Measurements from ENCODE around the gene PRSS23. TPM values are rescaled to one million over a fixed set of nuclear protein-coding genes. Genes with fewer than 3 reads are reported as not detected.

The PRSS23 gene
- total and polyA plus RNA-seq, 4 experiments from 2014 or later = 0.08 TPM; not detected in 3

DNA sequence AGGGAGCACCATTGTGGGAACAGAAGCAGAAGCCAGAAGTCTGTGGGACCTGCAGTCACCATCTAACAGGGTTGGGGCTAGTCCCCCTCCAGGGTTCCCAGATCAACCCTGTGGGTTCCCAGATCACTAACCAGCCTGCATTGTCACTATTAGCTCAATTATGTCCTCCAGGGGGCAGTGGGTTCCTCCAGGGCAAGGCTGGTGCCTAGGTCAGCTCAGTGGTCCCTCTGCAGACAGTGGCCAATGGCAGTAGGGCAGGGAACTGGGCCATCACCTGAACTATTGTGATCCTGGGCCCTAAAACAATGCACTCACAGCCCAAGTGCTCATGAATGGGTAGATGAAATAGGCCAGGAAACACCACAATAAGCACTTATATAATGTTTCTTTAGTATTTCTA, 18.8 kb upstream of the PRSS23 start:
- Mint-ChIP-seq H3K4me1 (no peaks in the 10 kb centered on the region), H3K27me3 (peaks cover 3 to 23% of the 10 kb centered on the region in 2 donors)

DNA sequence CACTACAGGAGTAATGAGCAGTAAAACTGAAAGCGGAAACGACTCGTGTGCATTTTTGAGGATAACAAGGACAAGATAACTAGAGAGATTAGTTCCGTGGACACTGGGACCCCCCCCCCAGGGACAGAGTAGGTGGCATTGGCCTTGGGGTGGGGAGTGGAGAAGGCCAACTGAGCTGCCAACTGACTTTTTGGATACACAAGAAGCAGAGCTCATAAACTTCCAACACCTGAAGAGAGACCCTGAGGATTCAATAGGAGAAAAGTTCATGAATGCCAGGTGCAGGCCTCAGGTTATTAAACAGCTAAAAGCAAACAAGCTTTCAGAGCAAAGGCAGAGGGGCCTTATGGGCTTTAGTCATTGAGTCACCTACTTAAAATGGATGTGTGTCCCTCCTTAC, 17.6 kb upstream of the PRSS23 start:
- no peaks in the 10 kb centered on the region for H3K9me3 ChIP-seq (ENCODE audit: control insufficient read depth in 1 of 2, low read length in 2 of 2)
- no peaks in the 10 kb centered on the region for H3K27me3 ChIP-seq (ENCODE audit: insufficient read depth, low read length)
- no peak overlapping the region for H3K27ac ChIP-seq (ENCODE audit: low read depth, low read length)
- Mint-ChIP-seq H3K9me3 (no peaks in the 10 kb centered on the region), H3K27ac (no peak overlapping the region), H3K36me3 (no peaks in the 10 kb centered on the region), H3K27me3 (peaks cover 6 to 22% of the 10 kb centered on the region in 2 donors), H3K4me3 (no peak overlapping the region), H3K4me1 (no peaks in the 10 kb centered on the region)
- no peaks in the 10 kb centered on the region for H3K4me1 ChIP-seq (ENCODE audit: insufficient read depth, low read length)
- no peaks in the 10 kb centered on the region for H3K36me3 ChIP-seq (ENCODE audit: insufficient read depth, low read length)
- DNase-seq = no peak
- ChIA-PET CTCF (ENCODE audit: partially characterized antibody) (no interaction called here), POLR2A (ENCODE audit: partially characterized antibody) (no interaction called here)
- intact Hi-C loops (cut with micrococcal nuclease) = no loop called here
- no peak overlapping the region for H3K4me3 ChIP-seq (ENCODE audit: low read length in 2 of 2)

More for the DNA sequence above, 18.8 kb upstream of the PRSS23 start:
- H3K36me3 Mint-ChIP-seq = no peaks in the 10 kb centered on the region
- H3K4me1 ChIP-seq (ENCODE audit: insufficient read depth, low read length) = no peaks in the 10 kb centered on the region
- no peak overlapping the region for H3K4me3 Mint-ChIP-seq
- POLR2A ChIA-PET (ENCODE audit: partially characterized antibody) = no interaction called here
- no peaks in the 10 kb centered on the region for H3K9me3 Mint-ChIP-seq
- DNase-seq = no peak
- no peaks in the 10 kb centered on the region for H3K36me3 ChIP-seq (ENCODE audit: insufficient read depth, low read length)
- intact Hi-C loops (cut with micrococcal nuclease) = no loop called here
- no peaks in the 10 kb centered on the region for H3K9me3 ChIP-seq (ENCODE audit: control insufficient read depth in 1 of 2, low read length in 2 of 2)
- H3K4me3 ChIP-seq (ENCODE audit: low read length in 2 of 2) = no peak overlapping the region
- no peak overlapping the region for H3K27ac Mint-ChIP-seq
- CTCF ChIA-PET (ENCODE audit: partially characterized antibody) = no interaction called here
- H3K27me3 ChIP-seq (ENCODE audit: insufficient read depth, low read length) = no peaks in the 10 kb centered on the region
- H3K27ac ChIP-seq (ENCODE audit: low read depth, low read length) = no peak overlapping the region

DNA sequence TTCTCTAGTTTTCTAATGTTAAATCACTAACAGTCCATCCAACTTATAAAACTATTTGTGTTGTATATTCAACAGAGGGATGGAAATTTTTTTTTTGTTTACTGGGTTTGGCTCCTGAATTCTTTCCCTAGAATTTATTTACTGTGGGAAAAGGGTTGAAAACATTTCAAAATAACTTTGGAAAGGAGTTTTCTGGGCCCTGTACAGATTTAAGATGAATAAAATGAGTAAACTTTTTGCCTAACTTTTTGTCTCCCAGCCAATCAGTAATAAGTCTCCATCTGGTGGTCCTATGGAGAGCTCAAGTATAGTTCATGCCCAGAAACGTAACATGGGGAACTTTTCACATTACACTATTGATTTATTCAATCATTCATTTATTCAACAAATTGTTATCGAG, 16.7 kb upstream of the PRSS23 start:
- H3K9me3 ChIP-seq (ENCODE audit: control insufficient read depth in 1 of 2, low read length in 2 of 2) = no peaks in the 10 kb centered on the region
- intact Hi-C loops (cut with micrococcal nuclease) = no loop called here
- no peaks in the 10 kb centered on the region for H3K4me1 ChIP-seq (ENCODE audit: insufficient read depth, low read length)
- Mint-ChIP-seq H3K27me3 (peaks cover 6 to 19% of the 10 kb centered on the region in 2 donors), H3K4me1 (no peaks in the 10 kb centered on the region), H3K4me3 (no peak overlapping the region), H3K27ac (no peak overlapping the region), H3K36me3 (no peaks in the 10 kb centered on the region), H3K9me3 (no peaks in the 10 kb centered on the region)
- CTCF ChIA-PET (ENCODE audit: partially characterized antibody) = no interaction called here
- H3K36me3 ChIP-seq (ENCODE audit: insufficient read depth, low read length) = no peaks in the 10 kb centered on the region
- no peak for DNase-seq
- POLR2A ChIA-PET (ENCODE audit: partially characterized antibody) = no interaction called here
- H3K4me3 ChIP-seq (ENCODE audit: low read length in 2 of 2) = no peak overlapping the region
- no peak overlapping the region for H3K27ac ChIP-seq (ENCODE audit: low read depth, low read length)
- H3K27me3 ChIP-seq (ENCODE audit: insufficient read depth, low read length) = no peaks in the 10 kb centered on the region

DNA sequence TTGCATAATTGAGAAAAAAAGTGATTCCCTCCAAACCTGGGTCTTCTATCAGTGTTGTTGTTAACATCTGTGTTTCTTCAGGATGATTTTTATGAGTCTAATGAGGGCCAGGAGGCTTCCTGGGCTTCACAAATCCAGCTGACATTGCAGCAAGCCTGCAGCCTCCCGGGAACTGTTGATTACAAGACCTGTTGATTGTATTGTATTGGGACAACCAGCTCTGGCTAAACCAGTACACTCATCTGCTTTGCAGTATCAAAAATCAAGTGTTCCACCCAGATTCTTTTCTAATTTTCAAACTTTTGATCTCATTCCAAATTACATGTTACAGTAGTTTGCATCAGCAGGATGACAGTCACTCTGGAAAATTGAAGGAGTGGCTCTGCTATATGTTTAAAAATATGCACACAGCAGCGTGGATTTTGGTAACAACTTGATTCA, 16.1 kb upstream of the PRSS23 start:
- Mint-ChIP-seq H3K36me3 (no peaks in the 10 kb centered on the region), H3K4me1 (no peaks in the 10 kb centered on the region), H3K27ac (no peak overlapping the region), H3K27me3 (peaks cover 9 to 16% of the 10 kb centered on the region in 2 donors), H3K9me3 (no peaks in the 10 kb centered on the region), H3K4me3 (no peak overlapping the region)
- Histone ChIP-seq H3K27me3 (ENCODE audit: insufficient read depth, low read length) (no peaks in the 10 kb centered on the region), H3K9me3 (ENCODE audit: control insufficient read depth in 1 of 2, low read length in 2 of 2) (no peaks in the 10 kb centered on the region), H3K4me3 (ENCODE audit: low read length in 2 of 2) (no peak overlapping the region), H3K4me1 (ENCODE audit: insufficient read depth, low read length) (no peaks in the 10 kb centered on the region), H3K27ac (ENCODE audit: low read depth, low read length) (no peak overlapping the region), H3K36me3 (ENCODE audit: insufficient read depth, low read length) (no peaks in the 10 kb centered on the region)
- no peak for DNase-seq
- ChIA-PET POLR2A (ENCODE audit: partially characterized antibody) (no interaction called here), CTCF (ENCODE audit: partially characterized antibody) (no interaction called here)
- intact Hi-C loops (cut with micrococcal nuclease) = no loop called here

DNA sequence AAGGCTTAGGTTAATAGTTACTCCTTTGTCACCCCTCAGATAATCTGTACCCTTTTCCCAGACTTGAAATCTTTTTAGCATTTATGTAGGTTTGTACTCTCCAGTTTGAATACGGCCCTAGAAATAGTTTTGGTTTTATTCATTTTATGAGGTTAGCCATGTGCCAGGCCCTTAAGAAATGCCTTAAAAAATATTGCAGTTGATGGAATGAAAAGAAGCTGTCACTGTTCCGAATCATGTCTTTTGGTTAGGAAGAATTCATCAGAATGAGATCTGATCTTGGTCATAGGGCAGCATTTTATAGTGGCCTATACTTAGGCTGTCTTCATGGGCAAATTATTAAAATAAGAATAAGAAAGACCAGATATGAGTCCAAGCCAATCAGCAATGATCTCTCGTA, 14.8 kb upstream of the PRSS23 start:
- intact Hi-C loops (cut with micrococcal nuclease) = no loop called here
- Mint-ChIP-seq H3K27me3 (peaks cover 6 to 7% of the 10 kb centered on the region in 2 donors), H3K36me3 (no peaks in the 10 kb centered on the region), H3K4me3 (no peak overlapping the region), H3K4me1 (no peaks in the 10 kb centered on the region), H3K9me3 (peaks cover 0 to 2% (median 0%) of the 10 kb centered on the region in 8 donors), H3K27ac (no peak overlapping the region)
- Histone ChIP-seq H3K27ac (ENCODE audit: low read depth, low read length) (no peak overlapping the region), H3K9me3 (ENCODE audit: control insufficient read depth in 1 of 2, low read length in 2 of 2) (no peaks in the 10 kb centered on the region), H3K4me3 (ENCODE audit: low read length in 2 of 2) (no peak overlapping the region), H3K4me1 (ENCODE audit: insufficient read depth, low read length) (no peaks in the 10 kb centered on the region), H3K36me3 (ENCODE audit: insufficient read depth, low read length) (no peaks in the 10 kb centered on the region), H3K27me3 (ENCODE audit: insufficient read depth, low read length) (no peaks in the 10 kb centered on the region)
- DNase-seq = no peak
- POLR2A ChIA-PET (ENCODE audit: partially characterized antibody) = no interaction called here
- CTCF ChIA-PET (ENCODE audit: partially characterized antibody) = no interaction called here

DNA sequence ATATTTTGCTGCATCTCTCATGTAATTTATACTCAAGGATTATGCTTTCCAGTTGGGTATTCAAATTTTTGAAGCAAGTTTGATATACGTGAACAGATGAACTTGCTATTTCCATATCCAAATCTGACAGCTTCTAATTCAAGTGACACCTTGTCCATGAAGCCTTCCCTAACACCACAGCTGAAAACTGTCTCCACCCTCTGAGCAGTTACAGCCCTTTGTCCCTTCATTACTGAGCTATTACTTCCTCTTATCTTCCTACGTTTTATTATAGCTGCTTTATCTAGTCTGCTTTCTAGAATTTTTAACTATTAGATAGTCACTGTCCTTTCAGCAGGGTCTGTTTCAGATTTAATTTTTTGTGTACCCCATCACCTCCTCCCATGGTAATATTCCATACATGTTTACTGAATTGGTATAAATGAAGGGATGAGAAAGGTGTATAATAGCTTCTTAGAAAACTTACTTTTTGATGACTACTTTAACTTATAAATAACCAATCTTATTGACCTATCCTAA, 13.3 kb upstream of the PRSS23 start:
- Mint-ChIP-seq H3K27ac (no peak overlapping the region), H3K27me3 (peaks cover 2 to 6% of the 10 kb centered on the region in 2 donors), H3K36me3 (no peaks in the 10 kb centered on the region), H3K9me3 (peaks cover 0 to 2% (median 0%) of the 10 kb centered on the region in 8 donors), H3K4me3 (no peak overlapping the region), H3K4me1 (no peaks in the 10 kb centered on the region)
- CTCF ChIA-PET (ENCODE audit: partially characterized antibody) = interaction anchor here (1.0 to 1.6 kb wide), 3 partner anchors 15 to 84 kb away, joined by 3 to 6 read pairs (median 3); no protein-coding TSS in a partner anchor
- Histone ChIP-seq H3K4me1 (ENCODE audit: insufficient read depth, low read length) (no peaks in the 10 kb centered on the region), H3K27me3 (ENCODE audit: insufficient read depth, low read length) (no peaks in the 10 kb centered on the region), H3K4me3 (ENCODE audit: low read length in 2 of 2) (no peak overlapping the region), H3K9me3 (ENCODE audit: control insufficient read depth in 1 of 2, low read length in 2 of 2) (no peaks in the 10 kb centered on the region), H3K36me3 (ENCODE audit: insufficient read depth, low read length) (no peaks in the 10 kb centered on the region), H3K27ac (ENCODE audit: low read depth, low read length) (no peak overlapping the region)
- POLR2A ChIA-PET (ENCODE audit: partially characterized antibody) = no interaction called here
- DNase-seq = no peak
- intact Hi-C loops (cut with micrococcal nuclease) = no loop called here

DNA sequence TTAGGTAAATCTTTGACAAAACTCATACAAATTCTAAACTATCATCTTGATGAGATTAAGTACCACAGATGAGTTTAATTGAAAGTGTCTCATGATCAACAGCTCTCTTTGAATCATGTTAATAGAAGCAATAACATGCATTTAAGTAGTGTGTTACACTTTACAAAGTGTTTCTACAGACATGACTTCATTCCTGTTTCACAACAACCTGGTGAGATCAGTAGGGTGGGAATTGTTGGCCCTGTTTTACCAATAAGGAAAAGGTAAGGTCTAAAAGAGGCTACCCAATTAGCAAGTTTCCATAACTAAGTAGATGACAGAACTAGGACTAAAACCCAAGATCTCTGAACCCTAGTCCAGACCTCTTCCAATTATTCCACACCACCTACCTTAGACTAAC, 12.7 kb upstream of the PRSS23 start:
- Histone ChIP-seq H3K4me1 (ENCODE audit: insufficient read depth, low read length) (no peaks in the 10 kb centered on the region), H3K36me3 (ENCODE audit: insufficient read depth, low read length) (no peaks in the 10 kb centered on the region), H3K4me3 (ENCODE audit: low read length in 2 of 2) (no peak overlapping the region), H3K27ac (ENCODE audit: low read depth, low read length) (no peak overlapping the region), H3K9me3 (ENCODE audit: control insufficient read depth in 1 of 2, low read length in 2 of 2) (no peaks in the 10 kb centered on the region), H3K27me3 (ENCODE audit: insufficient read depth, low read length) (no peaks in the 10 kb centered on the region)
- Mint-ChIP-seq H3K4me3 (no peak overlapping the region), H3K27ac (no peak overlapping the region), H3K4me1 (no peaks in the 10 kb centered on the region), H3K9me3 (peaks cover 0 to 2% (median 0%) of the 10 kb centered on the region in 8 donors), H3K27me3 (peaks cover 2 to 6% of the 10 kb centered on the region in 2 donors), H3K36me3 (no peaks in the 10 kb centered on the region)
- intact Hi-C loops (cut with micrococcal nuclease) = no loop called here
- DNase-seq = no peak
- ChIA-PET POLR2A (ENCODE audit: partially characterized antibody) (no interaction called here), CTCF (ENCODE audit: partially characterized antibody) (interaction anchor here (1.0 to 1.6 kb wide), 3 partner anchors 14 to 83 kb away, joined by 3 to 6 read pairs (median 3); no protein-coding TSS in a partner anchor)

All from CD4-positive, alpha-beta memory T cell (primary cell).